NCI-H226 (cell line): ENCODE data around the gene SH3BGRL3.
"Not testable (repeated sequence)": the region's sequence is repeated elsewhere in the genome, so short reads cannot be mapped to it uniquely, and the experiment has no call there.

ENCODE experiments used
- DNase-seq: peaks from one replicate; pipeline ENCODE4 v3.0.0-alpha.2; 2015

Gene SH3BGRL3

DNA sequence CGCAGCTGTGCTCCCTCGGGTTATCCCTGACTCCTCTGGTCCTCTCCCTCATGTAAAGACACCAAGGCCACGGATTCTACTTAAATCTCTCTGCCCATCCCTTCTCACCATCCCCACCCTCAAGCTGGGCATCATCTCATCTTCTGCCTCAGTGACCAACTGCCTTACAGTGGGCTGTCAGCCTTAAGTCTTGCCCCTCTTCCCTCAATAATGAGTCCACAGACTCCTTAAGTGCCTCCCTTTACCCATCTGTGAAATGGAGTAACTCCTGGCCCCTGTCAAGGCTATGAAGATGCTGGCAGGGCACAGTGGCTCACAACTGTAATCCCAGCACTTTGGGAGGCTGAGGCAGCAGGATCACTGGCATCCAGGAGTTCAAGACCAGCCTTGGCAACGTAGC is 12.1 kb downstream of the SH3BGRL3 start:
- no peak for DNase-seq

DNA sequence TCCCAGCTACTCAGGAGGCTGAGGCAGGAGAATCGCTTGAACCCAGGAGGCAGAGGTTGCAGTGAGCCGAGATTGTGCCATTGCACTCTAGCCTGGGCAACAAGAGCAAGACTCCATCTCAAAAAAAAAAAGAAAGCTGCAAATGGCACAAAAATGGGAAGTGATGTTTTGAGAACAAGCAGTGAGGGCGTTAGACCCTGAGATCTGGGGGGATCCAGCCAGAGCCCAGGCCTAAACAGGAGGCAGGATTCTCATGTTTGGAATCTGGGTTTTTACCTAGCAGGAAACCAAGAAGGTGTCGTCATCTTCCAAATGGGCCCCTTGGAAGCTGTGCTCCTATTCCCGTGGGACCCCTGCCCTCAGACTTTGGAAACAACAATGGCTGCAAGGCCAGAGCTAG is 12.8 kb downstream of the SH3BGRL3 start:
- DNase-seq, result not testable (repeated sequence)

- no peak for DNase-seq
Observed at GRCh38 chr1:26293911-26294463, 14.1 kb downstream of the SH3BGRL3 start.

- DNase-seq, result no peak
Observed at GRCh38 chr1:26295194-26296138, 15.6 kb downstream of the SH3BGRL3 start.

- no peak for DNase-seq
Observed at GRCh38 chr1:26296340-26297056, 16.6 kb downstream of the SH3BGRL3 start.

GRCh38 chr1:26297057-26297790 is 17.3 kb downstream of the SH3BGRL3 start:
- DNase-seq, result no peak

DNA sequence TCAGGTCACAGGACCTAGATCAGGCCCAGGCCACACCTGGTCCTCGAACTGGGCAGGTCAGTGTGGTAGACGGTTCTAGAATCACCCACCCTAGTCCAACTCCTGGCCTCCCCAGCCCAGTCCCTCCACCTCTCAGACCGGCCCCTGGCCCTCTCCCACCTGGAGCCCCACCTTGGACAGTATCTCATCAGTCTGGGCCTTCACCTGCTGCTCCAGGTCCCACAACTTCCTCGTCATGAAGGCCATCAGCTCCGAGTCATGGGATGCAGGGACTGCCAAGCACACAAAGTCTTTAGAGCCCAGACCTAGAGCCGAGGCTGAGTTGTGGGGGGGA is 17.9 kb downstream of the SH3BGRL3 start:
- no peak for DNase-seq

GRCh38 chr1:26300578-26301275 is 20.8 kb downstream of the SH3BGRL3 start:
- DNase-seq, result no peak

DNA sequence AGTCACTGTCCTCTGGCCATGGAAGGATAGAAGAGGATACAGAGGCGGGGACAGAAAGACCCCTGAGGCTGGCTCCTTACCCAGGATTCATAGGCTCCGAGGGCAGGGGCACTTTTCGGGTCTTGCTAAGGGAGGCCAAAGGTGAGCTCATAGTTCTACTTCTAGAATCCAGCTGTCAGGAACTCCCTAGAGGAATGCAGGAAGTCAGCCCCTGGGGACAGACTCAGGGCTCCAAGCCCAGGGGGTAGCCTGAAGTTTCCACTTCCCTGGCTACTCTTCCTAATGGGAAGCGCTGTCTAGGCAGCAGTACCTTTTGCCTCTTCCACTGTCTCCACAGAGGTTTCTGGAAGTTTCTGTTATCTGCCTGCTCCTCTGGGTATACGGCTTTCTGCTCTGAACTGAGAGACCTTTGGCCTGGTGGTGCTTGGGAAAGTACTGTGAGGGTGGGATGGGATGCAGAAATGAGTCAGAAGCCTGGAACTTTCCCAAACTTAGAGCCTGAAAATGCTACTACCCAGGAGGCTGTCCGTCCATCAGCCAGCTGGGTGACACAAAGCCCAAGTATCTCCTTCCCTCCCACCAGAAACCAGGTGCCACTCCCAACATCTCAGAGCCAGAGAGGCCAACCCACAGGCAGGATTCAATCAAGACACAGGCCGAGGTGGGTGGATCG is 23.0 kb downstream of the SH3BGRL3 start:
- DNase-seq, result peak; percentile 90

DNA sequence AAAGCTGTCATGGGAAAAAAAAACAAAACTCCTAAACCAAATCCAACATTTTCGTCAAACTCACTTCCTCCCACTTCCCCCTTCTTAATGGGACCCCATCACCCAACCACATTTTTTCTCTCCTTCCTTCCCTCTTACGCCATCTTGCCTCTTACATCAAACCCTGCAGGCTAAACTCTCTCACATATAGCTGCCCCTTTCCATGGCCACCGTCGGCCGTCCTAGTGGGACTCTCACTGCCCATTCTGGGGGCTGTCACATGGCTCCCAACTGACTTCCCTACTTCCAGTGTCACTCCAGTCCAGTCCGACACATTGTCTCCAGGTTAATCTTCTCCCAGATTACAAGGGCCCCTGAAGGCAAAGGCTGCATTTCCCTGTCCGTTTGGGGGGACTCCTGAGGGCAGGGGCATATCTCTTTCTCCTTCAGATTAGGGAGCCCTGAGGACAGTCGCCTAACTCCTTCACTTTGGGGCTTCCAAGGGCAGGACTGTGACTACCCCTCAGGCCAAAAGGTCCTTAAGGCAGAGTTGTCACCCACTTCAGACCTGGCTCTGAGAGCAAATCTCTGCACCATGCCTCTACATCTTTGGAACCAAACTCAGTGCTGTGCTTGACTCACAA is 25.9 kb downstream of the SH3BGRL3 start:
- DNase-seq, result no peak

DNA sequence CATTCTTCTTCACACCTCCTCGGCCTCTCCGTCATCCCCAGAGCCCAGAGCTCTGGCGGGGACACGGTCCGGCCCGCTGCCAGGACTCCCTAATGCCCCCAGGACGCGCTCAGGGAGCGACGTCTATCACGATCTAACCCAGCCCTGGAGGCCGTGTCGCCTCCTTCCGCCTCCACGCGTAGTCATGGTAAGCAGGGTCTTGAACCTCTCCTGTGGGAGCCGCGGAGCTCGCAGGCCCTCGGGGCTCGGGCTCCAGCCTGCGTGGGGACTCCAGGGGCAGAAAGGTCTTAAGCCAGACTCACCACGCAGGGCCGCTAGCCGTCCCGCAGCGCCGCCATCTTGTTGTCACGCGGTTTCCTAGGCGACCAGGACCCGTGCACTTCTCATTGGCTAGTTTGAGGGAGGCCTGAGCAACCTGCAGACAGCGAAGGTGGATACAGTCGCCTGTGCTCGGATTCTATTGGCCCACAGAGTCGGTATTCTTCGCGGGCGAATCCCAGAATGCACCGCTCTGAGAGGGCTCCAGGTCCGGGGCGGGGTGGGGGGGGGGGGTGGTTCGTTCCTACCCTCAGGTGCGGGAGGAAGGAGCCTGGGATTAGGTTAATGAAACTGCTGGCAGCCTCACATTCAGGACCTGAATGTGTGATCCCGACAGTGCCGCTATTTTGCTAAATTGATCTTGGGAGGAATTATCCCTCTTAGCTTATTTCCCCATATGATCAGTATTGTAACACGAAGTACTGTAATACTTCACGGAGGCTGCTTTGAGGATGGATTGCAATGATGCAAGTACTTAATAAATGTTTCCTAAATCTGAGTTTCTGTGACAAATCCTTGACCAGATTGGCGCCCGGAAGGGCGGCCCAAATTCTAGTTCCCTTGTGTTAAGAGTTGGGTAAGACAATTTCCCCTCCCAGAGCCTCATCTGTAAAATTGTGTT is 26.7 kb downstream of the SH3BGRL3 start, which contains the start of gene UBXN11:
UBXN11 (minus strand) TSS at position 347 of the 940 bp plus-strand sequence. CDS start 3,753 bp downstream, outside the sequence.
- DNase-seq, result peak; percentile 98

GRCh38 chr1:26307363-26307781 is 27.5 kb downstream of the SH3BGRL3 start:
- no peak for DNase-seq

DNA sequence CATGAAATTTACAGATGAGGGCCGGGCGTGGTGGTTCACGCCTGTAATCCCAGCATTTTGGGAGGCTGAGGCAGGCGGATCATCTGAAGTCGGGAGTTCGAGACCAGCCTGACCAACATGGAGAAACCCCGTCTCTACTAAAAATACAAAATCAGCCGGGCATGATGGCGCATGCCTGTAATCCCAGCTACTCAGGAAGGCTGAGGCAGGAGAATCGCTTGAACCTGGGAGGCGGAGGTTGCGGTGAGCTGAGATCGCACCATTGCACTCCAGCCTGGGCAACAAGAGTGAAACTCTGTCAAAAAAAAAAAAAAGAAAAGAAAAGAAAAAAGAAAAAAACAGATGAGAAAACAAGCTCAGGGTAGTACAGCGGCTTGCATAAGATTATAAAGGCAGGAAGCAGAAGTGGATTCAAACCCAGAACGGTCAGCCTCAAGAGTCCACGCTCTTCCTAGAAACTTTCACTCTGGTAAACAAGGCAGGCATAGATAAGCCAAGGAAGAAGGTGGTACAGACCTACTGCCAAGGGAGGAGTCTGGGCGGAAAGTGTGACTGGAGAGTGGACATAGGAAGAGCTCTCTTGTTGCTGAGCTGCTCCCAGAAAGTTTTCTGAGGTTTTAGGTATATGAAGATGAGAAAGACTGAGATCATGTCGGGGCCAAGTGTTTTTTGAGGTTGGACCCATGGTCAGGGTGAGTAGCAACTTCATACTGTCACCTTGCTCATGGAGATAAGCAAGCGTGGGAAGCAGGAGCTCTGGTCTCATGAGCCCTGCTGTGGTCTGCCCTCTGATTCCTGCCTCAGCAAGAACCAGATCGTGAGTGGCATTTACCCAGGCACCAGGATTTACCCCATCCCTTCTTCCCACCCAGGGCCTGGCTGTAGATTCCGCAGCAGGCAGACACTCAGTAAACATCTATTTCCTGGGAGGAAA is 28.3 kb downstream of the SH3BGRL3 start:
- not testable (repeated sequence) for DNase-seq

DNA sequence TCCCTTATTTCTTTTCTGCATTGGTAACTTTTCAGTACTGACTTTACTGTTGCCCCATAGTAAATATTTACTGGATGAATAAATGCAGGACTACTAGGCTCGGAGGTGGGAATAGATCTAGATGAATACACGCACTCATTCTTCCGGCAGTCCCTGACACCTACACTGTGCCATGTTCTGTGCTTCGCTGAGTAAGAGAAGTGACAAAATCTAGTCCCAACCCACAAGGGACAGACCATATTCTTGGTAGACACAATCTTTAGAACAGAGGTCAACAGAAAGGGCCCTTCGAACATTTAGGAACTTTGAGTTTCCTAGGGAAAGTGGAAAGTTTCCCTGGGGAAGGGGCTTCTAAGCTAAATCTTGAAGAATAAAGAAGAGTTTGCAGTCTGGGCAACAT is 34.6 kb downstream of the SH3BGRL3 start:
- no peak for DNase-seq

DNA sequence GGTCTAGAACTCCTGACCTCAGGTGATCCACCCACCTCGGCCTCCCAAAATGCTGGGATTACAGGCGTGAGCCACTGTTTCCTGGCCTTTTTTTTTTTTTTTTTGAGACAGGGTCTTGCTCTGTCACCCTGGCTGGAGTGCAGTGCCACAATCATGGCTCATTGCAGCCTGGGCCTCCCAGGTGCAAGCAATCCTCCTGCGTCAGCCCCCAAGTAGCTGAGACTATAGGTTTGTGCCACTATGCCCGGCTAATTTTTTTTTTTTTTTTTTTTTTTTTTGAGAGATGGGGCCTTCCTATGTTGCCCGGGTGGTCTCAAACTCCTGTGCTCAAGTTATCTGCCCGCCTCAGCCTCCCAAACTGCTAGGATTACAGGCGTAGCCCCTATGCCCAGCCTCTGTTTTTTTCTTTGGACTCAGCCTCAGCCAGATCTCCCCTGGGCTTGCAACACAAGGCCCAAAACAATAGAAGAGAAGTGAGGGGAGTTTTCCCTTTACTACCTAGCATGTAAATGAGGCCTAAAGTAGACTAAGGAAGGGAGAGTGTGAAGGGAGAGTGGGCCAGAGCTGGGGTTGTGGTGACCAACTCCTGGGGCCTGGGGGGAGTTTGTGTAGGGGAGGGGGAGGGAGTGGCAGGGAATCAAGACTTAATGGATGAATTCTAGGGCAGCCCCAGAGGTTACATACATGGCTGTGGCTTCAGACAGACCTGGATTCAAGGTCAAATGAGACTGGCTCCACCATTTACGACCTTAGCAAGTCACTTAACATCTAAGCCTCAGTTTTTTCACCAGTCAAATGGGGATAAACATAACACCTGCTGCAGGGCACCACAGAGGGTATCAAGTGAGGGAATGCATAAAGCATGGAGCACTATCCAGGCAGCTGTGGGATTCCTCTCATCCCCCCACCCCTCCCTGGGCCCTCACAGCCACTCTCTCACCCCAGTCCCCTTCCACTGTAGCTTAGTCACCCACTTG is 36.3 kb downstream of the SH3BGRL3 start:
- no peak for DNase-seq

DNA sequence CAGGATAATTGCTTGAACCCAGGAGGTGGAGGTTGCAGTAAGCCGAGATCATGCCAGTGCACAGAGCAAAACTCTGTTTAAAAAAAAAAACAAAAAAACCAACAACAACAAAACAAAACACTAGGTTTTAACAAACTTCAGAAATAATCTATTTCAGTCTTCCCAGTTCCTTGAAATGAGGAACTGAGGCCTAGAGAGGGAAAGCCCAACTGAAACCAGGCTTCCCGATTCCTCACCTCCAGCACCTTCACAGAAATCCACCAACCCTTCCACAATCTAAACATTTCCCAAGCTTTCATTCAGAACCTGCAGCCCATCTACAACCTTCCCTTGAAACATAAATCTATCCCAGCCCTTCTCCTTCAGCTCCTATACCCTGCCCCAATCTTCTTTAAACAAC is 37.3 kb downstream of the SH3BGRL3 start:
- no peak for DNase-seq

DNA sequence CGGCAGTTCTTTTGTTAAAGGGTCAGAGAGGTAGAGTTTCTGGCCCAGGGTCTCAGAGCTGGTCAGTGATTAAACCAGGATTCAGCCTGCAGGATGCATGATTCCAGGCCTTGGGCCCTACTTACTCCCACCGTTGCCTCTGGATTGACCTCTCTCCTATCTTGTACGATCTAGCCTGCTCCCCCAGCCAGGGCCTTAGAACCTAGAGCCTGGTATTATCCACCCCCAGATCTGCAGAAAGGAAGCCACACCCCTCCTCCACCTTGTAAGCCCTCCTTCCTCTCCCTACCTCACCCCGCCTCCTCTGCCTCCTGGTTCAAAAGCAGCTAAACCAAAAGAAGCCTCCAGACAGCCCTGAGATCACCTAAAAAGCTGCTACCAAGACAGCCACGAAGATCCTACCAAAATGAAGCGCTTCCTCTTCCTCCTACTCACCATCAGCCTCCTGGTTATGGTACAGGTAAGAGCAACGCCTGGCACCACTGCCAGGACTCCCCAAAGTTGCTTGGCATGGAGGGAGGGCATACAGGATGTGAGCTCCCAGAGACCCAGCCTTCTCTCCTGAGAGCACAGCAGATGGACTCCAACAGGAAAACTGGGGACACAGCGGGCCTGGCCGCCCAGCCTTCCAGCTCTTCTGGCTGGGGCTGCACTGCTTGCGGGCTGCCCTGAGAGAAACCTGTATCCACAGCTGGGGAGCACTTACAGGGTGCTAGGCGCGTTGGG is 37.9 kb downstream of the SH3BGRL3 start, which contains the start of gene CD52:
CD52 (plus strand) TSS at position 347 of the 726 bp plus-strand sequence; CDS start at position 407, 60 bp downstream.
- DNase-seq, result no peak
